GM19043 (cell line): Measurements from ENCODE around the gene CTSC.

Experiments used
- ATAC-seq: cut with Tn5 transposase; IDR thresholded peaks from one replicate; pipeline ENCODE4 v1.9.1; 2021; ENCODE audit warnings: low read depth; ENCODE audit not compliant: unreplicated experiment

CTSC gene

DNA sequence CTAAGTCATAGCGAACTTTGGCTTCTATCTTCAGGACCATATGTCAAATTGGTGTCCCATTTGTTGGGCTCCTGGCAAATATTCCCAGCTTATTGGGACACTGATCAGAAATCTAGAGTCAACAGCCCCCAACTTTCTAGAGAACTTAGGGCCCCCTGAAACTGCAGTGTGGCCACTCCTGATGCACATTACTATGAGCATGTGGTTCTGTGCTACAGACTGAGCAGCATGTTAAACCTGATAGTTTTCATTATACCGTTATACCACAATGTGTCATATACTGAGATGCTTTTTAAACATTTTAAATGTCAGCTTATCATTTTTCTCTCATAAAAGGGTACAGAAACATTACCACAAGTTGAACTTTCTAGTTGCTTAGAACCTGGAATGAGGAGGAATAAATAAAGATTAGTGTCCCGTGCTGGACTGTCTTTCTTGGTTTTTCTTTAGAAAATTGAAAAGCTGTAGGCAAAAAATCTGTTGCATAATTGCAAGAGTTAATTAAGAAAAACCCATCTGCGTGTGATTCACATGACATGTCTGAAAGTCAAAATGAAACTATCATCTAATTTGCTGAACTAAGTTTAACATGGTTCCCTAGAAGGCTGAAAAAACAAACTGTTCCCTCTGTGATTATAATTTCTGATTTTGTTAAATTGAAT is 16.4 kb upstream of the CTSC start:
- no peak for ATAC-seq

DNA sequence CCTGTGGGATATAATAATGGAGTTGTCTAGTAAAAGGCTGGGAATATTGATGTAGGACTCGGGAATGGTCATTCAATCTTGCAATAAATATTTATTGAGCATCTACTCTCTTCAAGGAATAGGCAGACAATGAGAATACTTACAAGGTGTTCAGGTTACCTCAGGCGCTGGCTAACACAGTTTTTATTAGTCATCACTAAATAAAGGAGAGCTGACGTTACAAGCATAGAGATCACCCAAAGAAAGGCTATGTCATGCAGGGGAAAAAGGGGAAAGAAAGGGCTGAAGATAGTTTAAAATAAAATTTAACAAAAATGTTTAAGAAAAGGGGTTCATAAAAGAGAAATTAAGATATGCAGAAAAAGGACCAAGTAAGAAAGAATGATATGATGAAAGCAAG is 15.8 kb upstream of the CTSC start:
- no peak for ATAC-seq

DNA sequence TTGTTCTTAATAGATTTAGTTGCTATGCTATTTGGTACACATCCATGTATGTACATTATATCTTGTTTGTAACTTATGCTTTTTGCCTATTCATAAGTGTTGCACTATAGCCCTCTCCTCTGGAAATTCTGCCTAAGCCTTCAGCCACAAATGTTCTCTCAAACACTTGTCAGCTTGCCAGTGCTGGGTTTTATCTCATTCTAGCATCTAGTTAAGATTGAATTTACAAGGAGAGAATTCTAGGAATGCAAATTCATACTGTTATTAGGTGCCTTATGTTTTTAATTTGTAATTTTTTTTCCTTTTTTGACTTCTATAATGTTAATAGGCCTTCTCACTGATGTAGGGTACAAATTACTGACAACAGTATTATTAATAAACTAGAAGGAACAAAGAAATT is 14.6 kb upstream of the CTSC start:
- ATAC-seq, result no peak

DNA sequence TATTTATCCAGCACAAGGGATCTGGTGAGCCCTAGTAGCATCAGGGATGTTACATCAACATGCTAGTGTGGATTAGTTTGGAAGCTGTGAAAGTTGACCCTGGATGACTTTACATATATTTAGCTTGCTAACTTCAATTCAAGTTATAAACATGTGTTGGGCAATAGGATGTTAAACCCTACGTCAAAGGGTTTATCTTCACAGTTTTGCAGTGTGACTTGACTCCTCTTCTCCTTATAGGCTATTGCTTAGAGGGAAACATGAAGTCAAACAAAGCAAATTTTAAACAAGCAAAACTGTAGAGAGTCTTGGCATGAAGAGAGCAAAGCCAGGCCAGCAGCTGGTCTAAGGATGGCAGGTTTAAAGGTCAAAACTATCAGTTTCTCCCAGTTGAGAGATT is 11.3 kb upstream of the CTSC start:
- ATAC-seq, result no peak

DNA sequence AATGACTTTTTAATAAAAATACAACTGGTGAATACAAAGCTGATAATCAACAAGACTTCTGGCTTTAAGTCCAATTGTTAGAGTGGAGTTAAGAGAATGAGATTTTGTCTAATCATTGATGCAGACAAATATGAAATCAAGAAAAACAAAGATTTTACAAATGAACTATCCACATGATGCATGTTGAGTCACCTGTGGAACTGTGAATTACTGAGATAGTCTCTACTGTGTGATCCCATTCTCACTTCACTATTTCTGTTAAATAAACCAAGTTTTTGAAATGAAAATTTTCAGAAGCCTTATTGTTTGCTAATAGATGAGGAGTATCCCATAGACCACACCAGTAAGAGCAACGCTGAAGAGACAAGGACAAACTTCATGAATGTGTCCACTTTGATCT is 8.4 kb upstream of the CTSC start:
- no peak for ATAC-seq

DNA sequence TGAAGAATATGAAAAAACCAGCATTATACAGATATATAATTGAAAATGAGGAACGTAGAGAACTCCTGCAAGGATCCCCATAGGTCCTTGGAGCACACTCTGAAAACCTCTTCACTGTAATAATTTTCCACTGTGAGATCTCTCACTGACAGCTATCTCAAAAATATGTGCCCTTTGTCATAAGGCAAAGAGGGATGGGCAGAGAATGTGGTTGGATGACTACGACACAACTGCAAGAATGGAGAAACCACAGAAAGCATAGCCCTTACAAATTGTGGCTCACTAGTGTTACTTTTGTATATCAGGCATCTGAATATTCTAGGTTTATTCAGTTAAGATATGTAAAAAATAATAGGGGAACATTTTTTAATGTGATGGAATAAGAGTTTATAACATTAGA is 7.9 kb upstream of the CTSC start:
- ATAC-seq, result no peak

DNA sequence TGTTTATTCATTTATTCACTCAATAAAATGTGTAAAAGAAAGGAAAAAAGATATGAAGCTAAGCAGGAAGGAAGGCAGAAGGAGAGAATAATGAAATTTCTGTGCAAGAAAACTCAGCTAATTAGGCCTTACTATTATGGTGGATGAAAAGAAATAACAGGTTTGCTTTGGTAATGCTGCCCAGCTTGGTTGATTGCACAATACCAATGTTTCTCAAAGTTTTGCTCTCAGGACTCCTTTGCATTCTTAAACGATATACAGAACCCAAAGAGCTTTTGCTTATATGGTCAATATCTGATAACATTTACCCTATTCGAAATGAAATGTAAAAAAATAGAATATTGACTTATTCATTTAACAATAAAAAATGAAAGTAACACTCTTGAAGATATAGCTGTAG is 7.3 kb upstream of the CTSC start:
- ATAC-seq, result no peak

DNA sequence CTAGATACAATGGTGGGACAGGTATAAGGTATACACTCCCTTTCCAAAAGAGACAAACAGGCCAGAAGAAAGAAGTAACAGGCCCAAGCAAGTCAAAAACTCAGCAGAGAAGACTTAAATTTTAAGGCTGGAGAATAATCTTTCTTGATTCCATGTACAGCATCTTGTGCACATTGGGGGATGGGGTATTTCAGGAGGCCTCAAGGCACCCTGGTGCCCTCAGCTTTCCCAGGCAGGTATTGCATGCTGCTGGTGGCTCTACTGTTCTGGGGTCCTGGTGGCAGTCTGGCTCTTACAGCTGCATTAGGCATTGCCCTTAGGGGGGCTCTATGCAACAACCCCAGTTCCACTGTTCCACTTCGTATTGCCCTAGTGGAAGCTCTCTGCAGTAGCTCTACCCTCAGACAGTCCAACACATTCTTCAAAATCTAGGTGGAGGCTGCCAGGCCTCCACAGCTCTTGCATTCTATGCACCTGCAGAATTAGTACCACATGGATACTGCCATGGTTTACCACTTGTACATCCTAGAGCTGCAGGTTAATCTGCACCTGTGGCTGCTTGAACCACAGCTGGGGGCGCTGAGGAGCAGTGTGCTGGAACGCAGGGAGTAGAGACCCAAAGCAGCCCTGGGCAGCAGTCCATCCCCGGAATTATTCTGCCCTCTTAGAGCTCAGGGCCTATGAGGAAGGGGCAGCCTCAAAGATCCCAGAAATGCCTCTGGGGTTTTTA is 4.2 kb upstream of the CTSC start:
- ATAC-seq, result no peak

DNA sequence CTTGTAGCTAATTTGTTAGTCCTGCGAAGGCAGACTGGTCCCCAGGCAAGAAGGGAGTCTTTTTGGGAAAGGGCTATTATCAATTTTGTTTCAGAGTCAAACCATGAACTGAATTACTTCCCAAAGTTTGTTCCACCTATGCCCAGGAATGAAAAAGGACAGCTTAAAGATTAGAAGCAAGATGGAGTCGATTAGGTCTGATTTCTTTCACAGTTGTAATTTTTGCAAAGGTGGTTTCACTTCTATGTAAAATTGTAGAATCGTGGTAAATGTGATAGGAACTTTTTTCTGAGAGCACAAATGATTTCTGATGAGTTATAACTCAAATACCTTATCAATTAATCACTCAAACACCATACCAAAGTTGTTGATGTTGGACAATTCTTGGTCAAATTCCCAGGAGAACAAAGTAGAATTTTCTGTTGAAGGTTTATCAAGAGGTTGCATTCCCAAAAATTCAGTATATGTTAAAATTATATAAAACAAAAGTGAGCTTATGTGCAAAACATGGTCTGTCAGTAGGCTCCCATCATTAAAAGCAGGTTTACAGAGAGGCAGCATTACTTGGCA is 2.9 kb upstream of the CTSC start:
- ATAC-seq, result no peak

DNA sequence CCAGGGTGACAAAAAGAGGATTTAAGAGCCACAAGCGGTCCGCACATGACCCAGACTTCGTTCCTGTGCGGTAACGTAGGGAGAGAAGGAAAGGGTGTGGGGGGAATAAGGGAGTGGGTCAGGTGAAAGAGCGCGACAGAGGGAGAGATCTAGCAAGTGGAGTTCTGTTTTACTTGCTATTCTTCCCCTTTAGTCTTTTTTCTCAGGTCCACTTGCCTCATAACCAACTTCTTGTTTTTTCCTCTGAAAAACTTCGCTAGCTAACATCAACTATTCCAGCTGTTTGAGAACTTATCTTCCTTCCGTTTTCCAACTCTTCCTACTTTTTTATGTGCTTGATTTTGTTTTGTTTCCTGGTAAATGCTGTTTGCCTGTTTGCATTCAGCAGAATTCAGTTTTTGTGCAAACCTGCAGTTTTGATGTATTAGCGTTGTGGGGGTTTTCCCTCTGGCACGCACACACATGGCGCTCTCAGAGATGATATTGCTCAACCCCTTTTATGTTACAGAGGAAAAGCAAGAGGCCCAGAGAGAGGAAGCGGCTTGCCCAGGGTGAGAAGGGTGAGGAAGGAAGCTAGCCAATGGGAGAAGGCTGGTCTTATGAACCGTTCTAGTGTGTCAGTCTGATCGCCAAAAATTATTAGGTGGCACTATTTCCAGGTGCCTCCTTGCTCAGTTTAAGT is 592 bp upstream of the CTSC start:
- peak; percentile 51 for ATAC-seq

DNA sequence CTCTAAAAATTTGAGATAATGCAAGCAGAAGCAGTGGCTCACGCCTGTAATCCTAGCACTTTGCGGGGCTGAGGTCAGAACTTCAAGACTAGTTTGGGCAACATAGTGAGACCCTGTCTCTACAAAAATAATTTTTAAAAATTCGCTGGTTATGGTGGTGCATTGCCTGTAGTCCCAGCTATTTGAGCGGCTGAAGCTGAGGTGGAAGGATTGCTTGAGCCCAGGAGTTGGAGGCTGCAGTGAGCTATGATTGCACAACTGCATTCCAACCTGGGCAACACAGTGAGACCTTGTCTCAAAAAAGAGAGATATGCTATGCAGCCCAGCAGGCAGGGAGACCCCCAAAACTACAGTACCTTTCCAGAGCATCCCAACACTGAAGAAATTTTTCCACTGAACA is 2.3 kb downstream of the CTSC start:
- ATAC-seq, result no peak

DNA sequence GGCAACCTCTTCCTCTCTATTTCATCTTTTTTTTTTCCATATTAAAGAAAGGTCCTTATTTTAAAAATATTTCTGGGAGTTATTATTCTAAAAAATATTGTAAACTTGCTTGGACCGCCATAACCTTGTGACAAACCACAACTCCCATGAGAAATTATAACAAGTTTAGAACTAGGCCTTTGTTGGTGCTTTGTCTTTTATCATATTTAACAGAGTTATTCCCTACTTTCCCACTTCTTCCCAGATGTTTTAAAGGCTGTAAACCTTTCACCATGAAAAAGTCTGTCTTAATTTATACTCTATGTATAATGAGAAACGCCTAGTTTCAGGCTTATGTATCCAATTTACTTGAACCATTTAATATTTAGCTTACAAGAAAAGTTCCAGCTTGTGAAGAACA is 3.7 kb downstream of the CTSC start:
- no peak for ATAC-seq

DNA sequence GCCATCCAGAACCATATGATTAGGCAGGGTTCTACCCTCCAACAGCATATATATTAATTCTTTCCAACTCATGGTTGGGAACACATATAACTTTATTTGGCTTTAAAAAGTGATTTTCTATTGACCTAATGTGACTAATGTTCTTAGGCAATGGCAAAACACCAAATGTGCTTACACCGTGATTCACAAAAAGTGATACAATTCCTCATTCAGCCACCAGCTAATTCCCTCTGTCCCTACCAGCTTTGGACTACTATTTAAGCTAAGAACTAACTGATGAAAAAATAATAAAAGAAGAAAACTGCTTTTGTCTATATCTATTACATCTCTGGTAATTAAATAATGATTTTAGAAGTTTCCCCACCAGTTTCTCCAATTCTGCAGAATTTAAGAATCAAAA is 4.7 kb downstream of the CTSC start:
- no peak for ATAC-seq

DNA sequence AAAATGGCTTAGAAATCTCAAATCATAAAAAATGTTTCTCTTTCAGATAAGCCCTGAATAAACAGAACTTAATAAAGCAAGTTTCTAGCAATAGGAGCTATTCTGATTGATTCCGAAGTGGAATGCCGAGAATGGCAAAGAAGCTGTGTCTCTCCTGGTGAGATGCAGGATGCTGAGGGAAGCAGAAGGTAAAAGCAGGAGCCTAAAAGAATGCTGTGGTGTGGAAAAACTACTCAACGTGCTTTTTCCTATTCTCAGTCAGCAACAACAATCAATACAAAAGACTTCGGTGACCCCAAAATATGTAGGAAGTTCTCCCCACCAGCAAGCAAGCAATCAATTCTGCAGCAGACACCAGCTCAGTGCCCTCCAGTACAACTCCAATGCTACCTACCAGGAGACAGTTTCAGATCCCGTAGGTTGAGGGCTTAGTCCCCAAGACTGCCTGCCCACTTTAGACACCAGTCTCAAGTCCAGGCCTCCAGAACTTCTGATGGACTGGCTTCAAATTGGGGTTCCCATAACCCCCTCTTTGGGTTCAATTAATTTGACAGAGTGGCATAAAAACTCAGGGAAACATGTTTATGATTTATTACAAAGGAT is 6.6 kb downstream of the CTSC start:
- ATAC-seq, result no peak

DNA sequence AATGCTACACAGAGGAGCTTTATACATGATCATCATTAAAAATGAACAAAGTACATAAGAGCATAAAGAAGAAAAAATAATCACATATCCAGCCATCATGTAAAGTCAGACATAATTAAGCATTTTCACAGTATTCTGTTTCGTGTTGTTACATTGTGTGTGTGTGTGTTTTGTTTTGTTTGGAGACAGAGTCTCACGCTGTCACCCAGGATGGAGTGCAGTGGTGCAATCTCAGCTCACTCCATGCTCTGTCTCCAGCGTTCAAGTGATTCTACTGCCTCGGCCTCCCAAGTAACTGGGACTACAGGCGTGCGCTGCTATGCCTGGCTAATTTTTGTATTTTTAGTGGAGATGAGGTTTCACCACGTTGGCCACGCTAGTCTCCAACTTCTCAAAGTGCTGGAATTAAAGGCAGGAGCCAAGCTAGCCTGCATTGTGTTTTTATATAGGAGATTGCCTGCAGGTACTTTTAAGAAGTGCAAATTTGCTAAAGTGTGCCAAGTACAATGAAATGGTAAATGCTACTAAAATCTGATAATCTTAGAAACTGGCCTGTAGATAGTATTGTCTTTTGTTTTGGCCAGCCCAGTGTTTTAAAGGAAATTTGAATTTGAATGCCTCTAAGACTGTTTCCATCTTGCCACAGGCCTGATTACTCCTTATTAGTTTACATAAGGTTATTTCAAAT is 7.8 kb downstream of the CTSC start:
- no peak for ATAC-seq

DNA sequence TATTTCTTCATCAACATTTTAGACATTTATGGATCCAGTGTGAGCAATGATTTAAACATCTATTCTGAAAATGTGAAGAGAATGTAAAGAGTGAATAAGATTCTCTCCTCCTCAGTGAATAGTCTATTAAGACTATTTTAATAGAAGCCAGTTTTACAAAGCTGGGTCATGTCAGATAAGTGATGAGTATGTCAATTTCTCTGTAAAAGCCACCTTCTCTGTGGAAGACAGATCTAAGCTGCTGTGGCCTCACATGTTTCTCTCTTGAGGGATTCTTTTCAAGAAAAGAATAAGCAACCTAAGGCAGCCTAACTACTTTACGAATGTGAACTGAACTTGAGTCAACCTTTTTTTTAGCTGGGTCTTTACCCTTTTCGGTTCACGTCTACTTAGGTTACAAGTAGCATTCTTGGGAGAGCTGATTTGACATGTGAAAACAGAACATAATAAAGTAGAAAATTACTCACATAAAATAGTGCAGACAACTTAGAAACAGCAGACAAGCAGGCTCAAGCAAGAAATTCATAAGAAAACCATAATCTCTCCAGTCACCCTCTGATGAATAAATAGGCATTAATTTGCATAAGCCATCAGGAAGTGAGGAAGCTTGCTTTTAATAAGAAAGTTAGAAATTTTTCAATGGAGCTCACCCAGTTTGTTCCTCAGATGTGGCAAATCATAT is 9.9 kb downstream of the CTSC start:
- ATAC-seq, result peak; percentile 38

DNA sequence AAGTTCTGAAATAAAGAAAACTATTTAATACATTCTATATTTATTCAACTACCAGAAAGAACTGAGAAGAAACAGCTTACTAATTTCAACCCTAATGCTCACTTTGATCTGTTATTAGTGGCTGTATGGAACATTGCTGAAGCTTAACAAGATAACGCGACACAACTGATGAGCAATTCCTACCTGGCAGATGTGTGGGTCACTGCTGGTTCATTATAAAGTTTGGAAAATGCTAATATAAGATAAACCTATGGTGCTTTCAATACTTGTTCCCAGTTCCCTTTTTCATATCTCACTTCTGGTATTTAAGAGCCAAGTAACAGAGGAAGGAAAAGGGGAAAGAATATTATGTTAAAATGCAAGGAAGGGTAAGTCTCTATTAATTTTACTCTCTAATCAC is 10.5 kb downstream of the CTSC start:
- ATAC-seq, result peak; percentile 50

DNA sequence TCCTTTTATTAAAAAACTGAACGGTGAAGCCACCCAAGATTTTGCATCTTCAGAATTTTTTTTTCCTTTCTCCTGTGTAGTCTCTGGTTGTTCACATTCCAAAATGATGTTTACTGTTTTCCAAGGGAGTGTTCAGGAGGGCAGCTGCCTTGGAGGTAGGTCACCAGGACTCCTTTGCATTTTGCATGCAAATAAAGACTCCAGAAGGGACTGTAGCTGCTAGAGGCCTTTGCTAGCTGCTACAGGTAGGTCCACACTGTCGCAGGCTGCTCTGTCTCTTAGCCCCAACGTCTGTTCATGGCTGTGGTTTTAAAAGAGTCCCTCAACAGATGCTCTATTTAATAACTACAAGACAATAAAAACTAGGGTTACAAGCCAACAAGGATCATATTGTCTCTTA is 11.4 kb downstream of the CTSC start:
- ATAC-seq, result no peak

DNA sequence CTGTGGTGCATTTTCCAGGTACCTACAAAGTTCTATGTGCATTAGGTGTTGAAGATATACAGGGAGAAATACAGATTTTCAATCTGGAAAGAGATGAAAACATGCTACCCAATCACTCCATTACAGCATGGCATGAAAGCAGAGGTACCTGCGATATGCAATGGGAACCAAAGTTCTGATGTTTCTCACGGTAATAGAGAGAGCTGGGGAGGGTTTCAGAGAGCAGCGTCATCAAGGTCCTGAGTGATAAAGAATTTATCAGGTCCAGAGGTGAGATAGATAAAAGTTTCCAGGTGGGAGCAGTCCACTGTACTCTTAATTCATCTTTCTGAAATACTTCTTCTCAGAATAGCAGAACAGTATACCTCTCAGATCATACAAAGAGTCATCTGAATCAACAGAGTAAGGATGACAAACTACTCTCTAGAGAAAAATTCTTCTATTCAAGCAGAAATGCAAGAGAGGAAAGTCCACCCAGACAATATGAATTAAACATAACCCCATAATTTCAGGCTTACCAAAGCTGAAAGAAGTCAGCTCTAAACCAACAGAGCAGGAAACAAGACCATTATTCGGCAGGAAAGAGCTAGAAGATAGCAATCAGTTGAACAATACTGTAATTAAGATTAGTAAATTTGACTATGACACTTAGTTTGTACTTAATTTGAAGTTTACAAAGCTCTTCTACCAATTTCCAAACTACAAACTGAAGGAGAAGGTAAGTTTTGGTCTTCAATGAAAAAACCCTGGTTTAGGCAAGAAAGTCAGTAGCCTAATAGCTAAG is 12.8 kb downstream of the CTSC start:
- no peak for ATAC-seq
